H9 (cell line): ENCODE data around the gene HIKESHI. TPM values are rescaled to one million over a fixed set of nuclear protein-coding genes. Genes with fewer than 3 reads are reported as not detected.
A peak's percentile ranks its signal among the peaks of the same experiment; 100 is the strongest.

Experiments
- DNase-seq: peaks from one replicate; pipeline ENCODE4 v3.0.0-alpha.2; 2017
- H2AFZ ChIP-seq: one replicate; pipeline ENCODE4 v1.6.1; 2013; ENCODE audit warnings: mild to moderate bottlenecking, low read length, control low read depth, moderate library complexity
- H2AK5ac ChIP-seq: 2 replicates; pipeline ENCODE4 v1.6.1; 2013; ENCODE audit warnings: low read length, control low read depth, mixed read lengths; ENCODE audit not compliant: insufficient read length
- H2BK120ac ChIP-seq: one replicate; pipeline ENCODE4 v1.6.1; 2013; ENCODE audit warnings: low read depth, mild to moderate bottlenecking, low read length, control low read depth, inconsistent platforms; ENCODE audit not compliant: poor library complexity, severe bottlenecking
- H2BK12ac ChIP-seq: 2 replicates; pipeline ENCODE4 v1.6.1; 2013; ENCODE audit warnings: low read length, control low read depth, mixed read lengths, low read depth; ENCODE audit not compliant: insufficient read length
- H2BK15ac ChIP-seq: 2 replicates; pipeline ENCODE4 v1.6.1; 2013; ENCODE audit warnings: low read depth, low read length, control low read depth
- H2BK20ac ChIP-seq: one replicate; pipeline ENCODE4 v1.6.1; 2013; ENCODE audit warnings: low read depth, mild to moderate bottlenecking, low read length, control low read depth, inconsistent platforms; ENCODE audit not compliant: poor library complexity, severe bottlenecking
- H2BK5ac ChIP-seq: 2 replicates; pipeline ENCODE4 v1.6.1; 2013; ENCODE audit warnings: low read length, control low read depth, mixed read lengths; ENCODE audit not compliant: insufficient read length
- H3K14ac ChIP-seq: 2 replicates; pipeline ENCODE4 v1.6.1; 2013; ENCODE audit warnings: low read length, control low read depth; ENCODE audit not compliant: insufficient read depth
- H3K18ac ChIP-seq: 2 replicates; pipeline ENCODE4 v1.6.1; 2013; ENCODE audit warnings: low read depth, mild to moderate bottlenecking, mixed read lengths, low read length, control low read depth; ENCODE audit not compliant: insufficient read length
- H3K23ac ChIP-seq: 2 replicates; pipeline ENCODE4 v1.6.1; 2013; ENCODE audit warnings: low read length, control low read depth, mixed read lengths, low read depth; ENCODE audit not compliant: insufficient read length
- H3K23me2 ChIP-seq: 2 replicates; pipeline ENCODE4 v1.6.1; 2013; ENCODE audit warnings: low read depth, mild to moderate bottlenecking, mixed read lengths, low read length, control low read depth; ENCODE audit not compliant: insufficient read length, poor library complexity, severe bottlenecking
- H3K27ac ChIP-seq: 2 replicates; pipeline ENCODE4 v1.5.1; 2013; ENCODE audit warnings: low read length, control low read depth, mixed read lengths, low read depth; ENCODE audit not compliant: insufficient read length
- H3K27me3 ChIP-seq: 2 replicates; pipeline ENCODE4 v1.6.1; 2013; ENCODE audit warnings: low read length, control low read depth, inconsistent platforms; ENCODE audit not compliant: insufficient read depth
- H3K4ac ChIP-seq: 2 replicates; pipeline ENCODE4 v1.6.1; 2013; ENCODE audit warnings: low read depth, mild to moderate bottlenecking, control low read depth, inconsistent platforms, low read length, moderate library complexity
- H3K4me1 ChIP-seq: 2 replicates; pipeline ENCODE4 v1.6.1; 2013; ENCODE audit warnings: low read length, control low read depth, inconsistent platforms; ENCODE audit not compliant: insufficient read depth
- H3K4me2 ChIP-seq: 2 replicates; pipeline ENCODE4 v1.6.1; 2013; ENCODE audit warnings: low read length, control low read depth, mixed read lengths; ENCODE audit not compliant: insufficient read length, insufficient read depth
- H3K56ac ChIP-seq: 2 replicates; pipeline ENCODE4 v1.6.1; 2013; ENCODE audit warnings: low read depth, mild to moderate bottlenecking, mixed read lengths, low read length, control low read depth; ENCODE audit not compliant: insufficient read length
- H3K79me1 ChIP-seq: 2 replicates; pipeline ENCODE4 v1.6.1; 2013; ENCODE audit warnings: low read depth, mild to moderate bottlenecking, moderate library complexity, low read length, control low read depth, inconsistent platforms; ENCODE audit not compliant: insufficient read depth, poor library complexity, severe bottlenecking
- H3K79me2 ChIP-seq: 2 replicates; pipeline ENCODE4 v1.6.1; 2013; ENCODE audit warnings: low read length, control low read depth, inconsistent platforms; ENCODE audit not compliant: insufficient read depth
- H3K9ac ChIP-seq: 2 replicates; pipeline ENCODE4 v1.6.1; 2013; ENCODE audit warnings: low read length, control low read depth, mixed read lengths; ENCODE audit not compliant: insufficient read length; ENCODE audit errors: extremely low read depth
- H3K9me3 ChIP-seq: one replicate; pipeline ENCODE4 v1.6.1; 2013; ENCODE audit warnings: low read depth, low read length, inconsistent platforms; ENCODE audit not compliant: control insufficient read depth
- H3T11ph ChIP-seq: one replicate; pipeline ENCODE4 v1.6.1; 2013; ENCODE audit warnings: mild to moderate bottlenecking, low read length, control low read depth, inconsistent platforms
- H4K20me1 ChIP-seq: one replicate; pipeline ENCODE4 v1.6.1; 2013; ENCODE audit not compliant: control insufficient read depth, insufficient read length, insufficient read depth
- H4K5ac ChIP-seq: 2 replicates; pipeline ENCODE4 v1.6.1; 2013; ENCODE audit warnings: low read depth, mild to moderate bottlenecking, mixed read lengths, low read length, control low read depth; ENCODE audit not compliant: insufficient read length
- H4K8ac ChIP-seq: replicated peaks from 2 replicates; pipeline ENCODE4 v1.6.1; 2013; ENCODE audit warnings: low read length, control low read depth, mixed read lengths, low read depth; ENCODE audit not compliant: insufficient read length
- H4K91ac ChIP-seq: 2 replicates; pipeline ENCODE4 v1.6.1; 2013; ENCODE audit warnings: low read depth, mild to moderate bottlenecking, moderate library complexity, mixed read lengths, low read length, control low read depth; ENCODE audit not compliant: insufficient read length
- H3K27ac Mint-ChIP-seq, 3 experiments: 2 replicates in 2 of 3; 3 replicates in 1 of 3; pipeline ENCODE4 v1.8.0; 2020 to 2021; ENCODE audit warnings: mixed read lengths in 3 of 3, mild to moderate bottlenecking in 1 of 3, moderate library complexity in 1 of 3
- H3K27me3 Mint-ChIP-seq: 2 replicates; pipeline ENCODE4 v1.8.0; 2021; ENCODE audit warnings: low read depth, mild to moderate bottlenecking, moderate library complexity, mixed read lengths
- H3K36me3 Mint-ChIP-seq, 3 experiments: 2 replicates in 2 of 3; 3 replicates in 1 of 3; pipeline ENCODE4 v1.8.0; 2020 to 2021; ENCODE audit warnings: low read depth in 3 of 3, mixed read lengths in 3 of 3; ENCODE audit not compliant: insufficient read depth in 1 of 3
- H3K4me1 Mint-ChIP-seq, 2 experiments: 2 replicates each; pipeline ENCODE4 v1.8.0; 2020; ENCODE audit warnings: mixed read lengths in 2 of 2
- H3K4me3 Mint-ChIP-seq, 2 experiments: 2 replicates in 1 of 2; 3 replicates in 1 of 2; pipeline ENCODE4 v1.8.0; 2020 to 2021; ENCODE audit warnings: mild to moderate bottlenecking in 2 of 2, mixed read lengths in 2 of 2, moderate library complexity in 1 of 2
- H3K9me3 Mint-ChIP-seq, 2 experiments: 2 replicates in 1 of 2; 3 replicates in 1 of 2; pipeline ENCODE4 v1.8.0; 2020; ENCODE audit warnings: mild to moderate bottlenecking in 2 of 2, mixed read lengths in 2 of 2, moderate library complexity in 1 of 2
- CTCF ChIP-seq: fragments of 200-600 bp; sonication (generic); conservative IDR thresholded peaks from 3 replicates; pipeline ENCODE4 v1.8.0; 2021; ENCODE audit warnings: antibody characterized with exemption, mild to moderate bottlenecking
- WGBS: extraction: QIAGEN DNeasy Blood & Tissue Kit; methylation state at CpG from one replicate; pipeline ENCODE4 v1.1.7; 2013; ENCODE audit warnings: missing lambda C conversion rate, low lambda C conversion rate, mixed read lengths; ENCODE audit not compliant: insufficient read length; ENCODE audit errors: extremely low coverage; 5-methylcytosine and 5-hydroxymethylcytosine counted together
- total RNA-seq: library from RNA; stranded (reverse); gene quantifications from 2 replicates; pipeline ENCODE4 v1.2.1, GENCODE V29; 2021

Gene HIKESHI
- total RNA-seq, 1 experiment from 2014 or later = 54.1 TPM

GRCh38 chr11:86369668-86370067 lies 67.6 kb downstream of the HIKESHI start:
- no peak overlapping the region for H2BK12ac ChIP-seq
- no peak overlapping the region for H3K14ac ChIP-seq
- no peaks in the 10 kb centered on the region for H4K20me1 ChIP-seq
- no peak overlapping the region for H2BK15ac ChIP-seq
- no peaks in the 10 kb centered on the region for H3K79me2 ChIP-seq
- Mint-ChIP-seq H3K4me3 (no peak overlapping the region), H3K9me3 (peaks cover 0 to 8% of the 10 kb centered on the region in 2 experiments; a peak in 2 of 5 replicates), H3K4me1 (peaks cover 6 to 10% of the 10 kb centered on the region in 2 experiments), H3K27me3 (no peaks in the 10 kb centered on the region), H3K36me3 (peaks cover 0 to 8% (median 8%) of the 10 kb centered on the region in 3 experiments; a peak in 3 of 7 replicates), H3K27ac (peak overlapping the region in 1 of 3 experiments; percentile 74; a peak in 1 of 7 replicates)
- H4K91ac ChIP-seq = no peak overlapping the region
- no peak overlapping the region for H3K4ac ChIP-seq
- H3K27ac ChIP-seq = no peak overlapping the region
- no peak for DNase-seq
- H2BK120ac ChIP-seq = no peak overlapping the region
- no peak overlapping the region for H2AFZ ChIP-seq
- no peaks in the 10 kb centered on the region for H3K9me3 ChIP-seq
- no peaks in the 10 kb centered on the region for H3K23me2 ChIP-seq
- H3K79me1 ChIP-seq = no peaks in the 10 kb centered on the region
- WGBS = no CpG with 5 or more reads among the region's 7 CpGs
- H4K5ac ChIP-seq = no peak overlapping the region
- no peak overlapping the region for H3K9ac ChIP-seq
- no peak for TF ChIP-seq CTCF
- H3K56ac ChIP-seq = no peak overlapping the region
- H3K4me2 ChIP-seq = no peak overlapping the region
- H2BK5ac ChIP-seq = no peak overlapping the region
- no peak overlapping the region for H2AK5ac ChIP-seq
- no peaks in the 10 kb centered on the region for H3K4me1 ChIP-seq
- no peak overlapping the region for H4K8ac ChIP-seq
- H3T11ph ChIP-seq = no peak overlapping the region
- H2BK20ac ChIP-seq = no peak overlapping the region
- H3K27me3 ChIP-seq = no peaks in the 10 kb centered on the region
- no peak overlapping the region for H3K18ac ChIP-seq
- no peak overlapping the region for H3K23ac ChIP-seq
